Measurements from ENCODE around the gene GH1. TPM values are rescaled to one million over a fixed set of nuclear protein-coding genes. Genes with fewer than 3 reads are reported as not detected.
"Not testable (repeated sequence)": the region's sequence is repeated elsewhere in the genome, so short reads cannot be mapped to it uniquely, and the experiment has no call there.

The GH1 gene
- total RNA-seq, 1 experiment from 2014 or later = not detected

DNA sequence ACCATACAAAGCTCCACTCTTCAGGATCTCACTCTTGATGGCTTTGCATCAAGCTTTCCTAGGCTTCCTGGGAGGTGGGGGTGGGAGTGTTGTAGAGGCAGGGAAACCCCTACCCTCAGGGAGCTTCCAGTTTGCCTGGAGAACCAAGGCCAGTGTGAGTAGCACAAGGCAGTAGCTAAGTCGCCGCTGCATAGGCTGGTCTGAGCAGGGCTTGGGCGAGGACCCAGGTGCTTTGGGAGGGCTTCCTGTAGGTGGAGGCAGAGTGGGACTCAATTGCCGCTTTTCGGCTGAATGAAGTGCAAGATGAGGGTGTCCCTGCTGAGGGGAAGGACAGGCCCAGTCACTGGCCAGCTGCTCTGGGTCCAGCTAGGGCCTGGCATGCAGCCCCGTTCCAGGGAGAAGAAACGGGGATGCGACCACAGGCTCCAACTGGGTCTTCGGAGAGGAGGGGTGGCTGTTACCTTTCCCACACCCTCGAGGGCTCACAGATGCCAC, 9.6 kb upstream of the GH1 start:
- no peaks in the 10 kb centered on the region; the same call in none of the 2 replicates for H3K27me3 ChIP-seq (replicated peaks)
- no peak overlapping the region for H3K27ac ChIP-seq
- H3K9me3 ChIP-seq (replicated peaks) = no peaks in the 10 kb centered on the region
- H3K4me1 ChIP-seq (replicated peaks) = no peaks in the 10 kb centered on the region
- DNase-seq (ENCODE audit: low read depth in 1 of 2, low spot score in 2 of 2) = no peak
- no peak overlapping the region for H3K4me3 ChIP-seq
- H3K36me3 ChIP-seq = no peaks in the 10 kb centered on the region

DNA sequence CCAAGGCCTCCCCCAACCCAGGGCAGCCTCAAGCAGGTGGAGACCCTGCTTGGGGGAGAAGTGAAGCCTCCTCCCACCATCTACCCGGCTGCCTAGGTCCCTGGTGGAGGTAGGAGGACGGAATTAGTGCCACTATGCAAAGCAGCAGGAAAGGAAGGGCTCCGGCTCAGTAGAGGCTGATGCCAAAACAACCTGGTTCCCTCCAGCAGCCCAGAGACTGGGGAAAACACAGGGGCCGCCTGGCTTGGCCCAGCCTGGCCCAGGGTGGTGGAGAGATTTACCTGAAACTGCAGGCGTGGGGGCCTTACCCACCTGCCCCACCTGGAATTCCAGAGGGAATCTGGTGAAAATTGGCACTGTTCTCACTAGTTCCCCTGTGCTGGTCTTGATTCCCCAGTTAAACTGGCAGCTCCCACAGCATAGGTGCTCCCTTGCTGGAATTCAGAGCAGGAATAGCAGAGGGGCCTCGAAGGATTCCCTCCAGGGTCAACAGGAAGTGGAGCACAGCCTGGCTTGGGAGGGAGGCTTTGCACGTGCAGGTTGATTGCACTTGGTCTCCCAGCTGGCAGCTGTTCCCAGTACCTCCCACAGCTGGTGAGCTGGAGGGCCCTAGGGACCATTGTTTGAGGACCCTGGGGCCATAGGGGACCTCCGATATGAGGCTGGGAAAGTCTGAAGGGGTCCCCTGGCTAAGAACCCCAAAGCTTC, 9.0 kb upstream of the GH1 start:
- DNase-seq (ENCODE audit: low read depth in 1 of 2, low spot score in 2 of 2) = no peak
- H3K9me3 ChIP-seq (replicated peaks) = no peaks in the 10 kb centered on the region
- H3K36me3 ChIP-seq = no peaks in the 10 kb centered on the region
- no peaks in the 10 kb centered on the region; the same call in none of the 2 replicates for H3K27me3 ChIP-seq (replicated peaks)
- H3K4me1 ChIP-seq (replicated peaks) = no peaks in the 10 kb centered on the region
- no peak overlapping the region for H3K27ac ChIP-seq
- H3K4me3 ChIP-seq = no peak overlapping the region

DNA sequence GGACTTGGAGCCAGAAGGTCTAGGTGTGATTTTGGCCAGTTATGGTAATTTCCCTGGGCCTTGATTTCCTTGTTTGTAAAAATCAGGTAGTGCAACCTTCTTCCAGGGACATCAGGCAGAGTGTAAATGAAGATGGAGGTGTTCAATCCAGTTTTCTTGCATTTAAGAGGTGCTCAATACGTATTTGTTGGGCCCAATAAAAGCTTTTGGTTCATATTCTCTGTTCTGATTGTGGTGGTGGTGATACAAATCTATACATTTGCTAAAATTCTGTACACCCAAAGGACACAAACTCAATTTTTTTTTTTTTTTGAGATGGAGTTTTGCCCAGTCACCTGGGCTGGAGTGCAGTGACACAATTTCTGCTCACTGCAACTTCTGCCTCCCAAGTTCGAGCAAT, 7.5 kb upstream of the GH1 start:
- Histone ChIP-seq H3K27ac (no peak overlapping the region), H3K27me3 (replicated peaks) (no peaks in the 10 kb centered on the region; the same call in none of the 2 replicates), H3K36me3 (no peaks in the 10 kb centered on the region), H3K4me1 (replicated peaks) (no peaks in the 10 kb centered on the region), H3K4me3 (no peak overlapping the region), H3K9me3 (replicated peaks) (no peaks in the 10 kb centered on the region)
- DNase-seq (ENCODE audit: low read depth in 1 of 2, low spot score in 2 of 2) = no peak

DNA sequence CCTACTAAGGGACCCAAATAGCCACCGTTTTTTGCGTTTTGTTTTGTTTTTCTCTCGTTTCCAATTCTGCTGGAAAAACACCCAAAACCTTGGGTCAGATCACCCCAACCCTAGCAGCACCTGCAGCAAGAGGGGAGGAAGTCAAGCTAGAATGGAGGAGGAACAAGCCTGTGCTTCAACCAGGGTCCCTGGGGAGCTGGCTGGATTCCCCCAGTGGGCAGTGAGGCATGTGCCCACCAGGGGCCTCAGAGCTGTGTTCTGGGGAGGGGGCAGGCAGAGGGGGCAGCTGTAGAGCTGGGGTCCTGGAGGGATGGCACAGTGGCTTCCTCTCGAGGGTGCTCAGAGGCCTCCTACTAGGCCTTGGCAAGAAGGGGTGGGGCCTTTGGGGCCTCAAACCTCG, 7.0 kb upstream of the GH1 start:
- H3K36me3 ChIP-seq = no peaks in the 10 kb centered on the region
- DNase-seq (ENCODE audit: low read depth in 1 of 2, low spot score in 2 of 2) = no peak
- no peaks in the 10 kb centered on the region for H3K4me1 ChIP-seq (replicated peaks)
- H3K4me3 ChIP-seq = no peak overlapping the region
- no peaks in the 10 kb centered on the region; the same call in none of the 2 replicates for H3K27me3 ChIP-seq (replicated peaks)
- H3K9me3 ChIP-seq (replicated peaks) = no peaks in the 10 kb centered on the region
- no peak overlapping the region for H3K27ac ChIP-seq

DNA sequence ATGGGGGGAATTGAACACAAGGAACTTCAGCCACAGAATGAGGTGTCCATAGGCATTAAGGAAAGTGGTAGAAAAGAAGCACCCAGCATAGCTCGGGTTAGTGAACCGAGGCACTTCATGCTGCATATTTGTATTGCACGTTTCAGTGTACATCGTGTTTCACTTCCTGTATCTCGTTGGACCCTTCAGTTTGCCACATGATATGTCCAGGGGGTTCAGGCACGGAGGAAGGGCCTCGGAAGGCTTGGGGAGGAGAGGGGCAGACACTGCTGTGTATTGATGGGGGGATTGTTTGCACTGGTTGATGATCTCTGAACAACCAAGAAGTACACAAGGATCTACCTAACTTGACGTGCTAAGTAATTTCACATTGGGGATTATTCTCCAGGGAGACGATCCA, 3.8 kb upstream of the GH1 start:
- DNase-seq (ENCODE audit: low read depth in 1 of 2, low spot score in 2 of 2); H3K36me3 ChIP-seq; H3K27me3 ChIP-seq (replicated peaks); H3K9me3 ChIP-seq (replicated peaks); H3K4me1 ChIP-seq (replicated peaks); H3K27ac ChIP-seq; H3K4me3 ChIP-seq: not testable (repeated sequence)

DNA sequence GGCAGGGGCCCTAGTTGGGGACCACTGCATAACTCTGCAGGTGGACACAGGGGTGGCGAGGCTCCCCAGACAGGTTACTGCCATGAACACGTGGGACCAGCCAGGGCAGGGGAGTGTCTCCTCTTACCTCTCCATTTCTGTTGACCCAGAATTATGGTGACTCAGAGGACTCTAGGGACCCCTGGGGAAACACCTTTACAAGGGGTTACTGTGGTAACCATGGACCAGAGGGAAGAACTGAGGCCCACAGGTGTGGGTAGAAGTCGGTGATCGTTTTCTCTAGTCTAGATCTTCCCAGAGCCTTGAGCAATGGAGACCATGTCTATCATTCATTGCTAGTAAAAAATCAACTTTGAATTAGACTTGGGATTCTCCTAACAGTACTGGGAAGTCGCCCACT, 2.1 kb upstream of the GH1 start:
- H3K27ac ChIP-seq; H3K4me3 ChIP-seq; H3K4me1 ChIP-seq (replicated peaks); H3K9me3 ChIP-seq (replicated peaks); H3K36me3 ChIP-seq; H3K27me3 ChIP-seq (replicated peaks); DNase-seq (ENCODE audit: low read depth in 1 of 2, low spot score in 2 of 2): not testable (repeated sequence)

DNA sequence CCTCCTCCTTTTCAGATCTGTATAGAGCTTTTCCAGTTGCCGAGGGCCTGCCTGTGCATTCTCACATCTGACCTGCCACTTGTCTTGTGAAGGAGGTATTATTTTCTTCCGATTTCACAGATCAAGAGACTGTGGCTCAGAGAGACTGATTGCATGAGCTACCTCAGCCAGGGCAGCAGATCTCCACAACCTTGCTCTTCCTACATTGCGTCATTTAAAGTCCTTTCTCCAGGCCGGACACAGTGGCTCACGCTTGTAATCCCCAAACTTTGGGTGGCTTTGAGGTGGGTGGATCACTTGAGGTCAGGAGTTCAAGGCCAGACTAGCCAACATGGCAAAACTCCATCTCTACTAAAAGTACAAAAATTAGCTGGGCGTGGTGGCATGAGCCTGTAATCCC, 1.4 kb upstream of the GH1 start:
- not testable (repeated sequence) for H3K4me3 ChIP-seq; H3K9me3 ChIP-seq (replicated peaks); DNase-seq (ENCODE audit: low read depth in 1 of 2, low spot score in 2 of 2); H3K27me3 ChIP-seq (replicated peaks); H3K27ac ChIP-seq; H3K4me1 ChIP-seq (replicated peaks); H3K36me3 ChIP-seq

DNA sequence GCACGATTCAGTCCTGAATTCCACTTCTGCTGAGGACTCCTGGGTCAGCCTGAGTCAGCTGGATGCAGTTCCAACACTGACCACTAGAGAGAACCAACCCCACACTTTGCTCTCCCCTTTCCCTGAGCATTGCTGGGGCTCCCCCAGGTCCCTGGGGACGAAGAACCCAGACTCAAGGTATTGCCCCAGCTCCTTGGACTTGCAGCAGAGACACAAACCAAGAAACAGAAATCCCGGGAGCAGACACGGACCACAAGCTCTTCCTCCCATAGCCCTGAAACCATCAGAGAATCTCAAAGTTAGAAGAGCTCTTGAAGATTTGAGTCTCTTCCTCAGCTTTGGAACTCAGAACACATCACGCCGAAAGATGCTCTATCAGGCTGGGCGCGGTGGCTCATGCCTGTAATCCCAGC, 678 bp upstream of the GH1 start:
- no peaks in the 10 kb centered on the region for H3K36me3 ChIP-seq
- no peaks in the 10 kb centered on the region for H3K4me1 ChIP-seq (replicated peaks)
- no peak overlapping the region for H3K4me3 ChIP-seq
- peak; percentile 54 to 69 for DNase-seq (ENCODE audit: low read depth in 1 of 2, low spot score in 2 of 2)
- no peaks in the 10 kb centered on the region for H3K9me3 ChIP-seq (replicated peaks)
- no peak overlapping the region for H3K27ac ChIP-seq
- H3K27me3 ChIP-seq (replicated peaks) = peaks cover 5% of the 10 kb centered on the region; the same call in 1 of the 2 replicates

DNA sequence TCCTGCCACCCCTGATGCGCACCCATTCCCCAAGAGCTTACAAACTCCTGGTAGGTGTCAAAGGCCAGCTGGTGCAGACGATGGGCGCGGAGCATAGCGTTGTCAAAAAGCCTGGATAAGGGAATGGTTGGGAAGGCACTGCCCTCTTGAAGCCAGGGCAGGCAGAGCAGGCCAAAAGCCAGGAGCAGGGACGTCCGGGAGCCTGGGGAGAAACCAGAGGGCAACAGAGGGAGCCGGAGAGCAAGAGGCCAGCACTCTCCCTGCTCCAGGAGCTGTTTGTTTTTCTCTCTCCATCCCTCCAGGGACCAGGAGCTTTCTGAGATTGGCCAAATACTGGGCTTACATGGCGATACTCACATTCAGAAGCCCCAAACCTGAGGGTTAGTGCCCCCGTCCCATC, 334 bp downstream of the GH1 start:
- Histone ChIP-seq H3K27me3 (replicated peaks) (peaks cover 5% of the 10 kb centered on the region; the same call in 1 of the 2 replicates), H3K4me3 (no peak overlapping the region), H3K27ac (no peak overlapping the region), H3K4me1 (replicated peaks) (no peaks in the 10 kb centered on the region), H3K9me3 (replicated peaks) (no peaks in the 10 kb centered on the region), H3K36me3 (no peaks in the 10 kb centered on the region)
- DNase-seq (ENCODE audit: low read depth in 1 of 2, low spot score in 2 of 2) = no peak

DNA sequence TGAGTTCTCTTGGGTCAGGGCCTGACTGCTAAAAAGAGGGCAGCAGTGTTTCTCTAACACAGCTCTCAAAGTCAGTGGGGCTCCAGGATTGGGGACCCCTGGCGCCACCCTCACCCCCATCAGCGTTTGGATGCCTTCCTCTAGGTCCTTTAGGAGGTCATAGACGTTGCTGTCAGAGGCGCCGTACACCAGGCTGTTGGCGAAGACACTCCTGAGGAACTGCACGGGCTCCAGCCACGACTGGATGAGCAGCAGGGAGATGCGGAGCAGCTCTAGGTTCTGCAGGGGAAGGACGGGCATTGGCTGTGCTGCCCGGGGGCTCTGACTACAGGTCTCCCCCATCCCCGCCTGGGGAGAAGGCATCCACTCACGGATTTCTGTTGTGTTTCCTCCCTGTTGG, 993 bp downstream of the GH1 start:
- no peaks in the 10 kb centered on the region for H3K9me3 ChIP-seq (replicated peaks)
- peaks cover 5% of the 10 kb centered on the region; the same call in 1 of the 2 replicates for H3K27me3 ChIP-seq (replicated peaks)
- H3K27ac ChIP-seq = no peak overlapping the region
- H3K4me1 ChIP-seq (replicated peaks) = no peaks in the 10 kb centered on the region
- DNase-seq (ENCODE audit: low read depth in 1 of 2, low spot score in 2 of 2) = no peak
- H3K4me3 ChIP-seq = no peak overlapping the region
- H3K36me3 ChIP-seq = no peaks in the 10 kb centered on the region

DNA sequence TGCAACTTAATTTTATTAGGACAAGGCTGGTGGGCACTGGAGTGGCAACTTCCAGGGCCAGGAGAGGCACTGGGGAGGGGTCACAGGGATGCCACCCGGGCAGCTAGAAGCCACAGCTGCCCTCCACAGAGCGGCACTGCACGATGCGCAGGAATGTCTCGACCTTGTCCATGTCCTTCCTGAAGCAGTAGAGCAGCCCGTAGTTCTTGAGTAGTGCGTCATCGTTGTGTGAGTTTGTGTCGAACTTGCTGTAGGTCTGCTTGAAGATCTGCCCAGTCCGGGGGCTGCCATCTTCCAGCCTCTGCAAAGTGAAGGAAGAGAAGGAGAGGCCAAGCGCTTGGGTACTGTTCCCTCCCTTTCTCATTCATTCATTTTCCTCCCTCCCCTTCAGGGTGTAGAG, 1.4 kb downstream of the GH1 start:
- not testable (repeated sequence) for H3K9me3 ChIP-seq (replicated peaks)

DNA sequence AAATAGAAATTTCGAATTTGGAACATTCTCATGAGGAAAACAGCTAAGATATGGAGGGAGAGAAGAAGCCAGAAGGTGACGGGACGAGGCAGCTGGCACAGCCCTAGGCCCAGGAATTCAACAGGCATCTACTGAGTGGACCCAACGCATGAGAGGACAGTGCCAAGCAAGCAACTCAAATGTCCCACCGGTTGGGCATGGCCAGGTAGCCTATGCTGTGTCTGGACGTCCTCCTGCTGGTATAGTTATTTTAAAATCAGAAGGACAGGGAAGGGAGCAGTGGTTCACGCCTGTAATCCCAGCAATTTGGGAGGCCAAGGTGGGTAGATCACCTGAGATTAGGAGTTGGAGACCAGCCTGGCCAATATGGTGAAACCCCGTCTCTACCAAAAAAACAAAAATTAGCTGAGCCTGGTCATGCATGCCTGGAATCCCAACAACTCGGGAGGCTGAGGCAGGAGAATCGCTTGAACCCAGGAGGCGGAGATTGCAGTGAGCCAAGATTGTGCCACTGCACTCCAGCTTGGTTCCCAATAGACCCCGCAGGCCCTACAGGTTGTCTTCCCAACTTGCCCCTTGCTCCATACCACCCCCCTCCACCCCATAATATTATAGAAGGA, 2.0 kb downstream of the GH1 start:
- Histone ChIP-seq H3K4me1 (replicated peaks) (no peaks in the 10 kb centered on the region), H3K27me3 (replicated peaks) (peaks cover 5% of the 10 kb centered on the region; the same call in 1 of the 2 replicates), H3K4me3 (no peak overlapping the region), H3K27ac (no peak overlapping the region), H3K36me3 (no peaks in the 10 kb centered on the region), H3K9me3 (replicated peaks) (no peaks in the 10 kb centered on the region)
- DNase-seq (ENCODE audit: low read depth in 1 of 2, low spot score in 2 of 2) = no peak

More for the DNA sequence above, 1.4 kb downstream of the GH1 start:
- H3K27ac ChIP-seq; H3K27me3 ChIP-seq (replicated peaks); H3K4me3 ChIP-seq; H3K36me3 ChIP-seq; H3K4me1 ChIP-seq (replicated peaks); DNase-seq (ENCODE audit: low read depth in 1 of 2, low spot score in 2 of 2): not testable (repeated sequence)

DNA sequence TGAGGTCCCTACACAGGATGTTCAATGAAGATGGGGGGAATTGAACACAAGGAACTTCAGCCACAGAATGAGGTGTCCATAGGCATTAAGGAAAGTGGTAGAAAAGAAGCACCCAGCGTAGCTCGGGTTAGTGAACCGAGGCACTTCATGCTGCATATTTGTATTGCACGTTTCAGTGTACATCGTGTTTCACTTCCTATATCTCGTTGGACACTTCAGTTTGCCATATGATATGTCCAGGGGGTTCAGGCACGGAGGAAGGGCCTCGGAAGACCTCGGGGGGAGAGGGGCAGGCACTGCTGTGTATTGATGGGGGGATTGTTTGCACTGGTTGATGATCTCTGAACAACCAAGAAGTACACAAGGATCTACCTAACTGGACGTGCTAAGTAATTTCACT, 2.9 kb downstream of the GH1 start:
- not testable (repeated sequence) for H3K27me3 ChIP-seq (replicated peaks); H3K4me1 ChIP-seq (replicated peaks); H3K27ac ChIP-seq; DNase-seq (ENCODE audit: low read depth in 1 of 2, low spot score in 2 of 2); H3K9me3 ChIP-seq (replicated peaks); H3K4me3 ChIP-seq; H3K36me3 ChIP-seq

DNA sequence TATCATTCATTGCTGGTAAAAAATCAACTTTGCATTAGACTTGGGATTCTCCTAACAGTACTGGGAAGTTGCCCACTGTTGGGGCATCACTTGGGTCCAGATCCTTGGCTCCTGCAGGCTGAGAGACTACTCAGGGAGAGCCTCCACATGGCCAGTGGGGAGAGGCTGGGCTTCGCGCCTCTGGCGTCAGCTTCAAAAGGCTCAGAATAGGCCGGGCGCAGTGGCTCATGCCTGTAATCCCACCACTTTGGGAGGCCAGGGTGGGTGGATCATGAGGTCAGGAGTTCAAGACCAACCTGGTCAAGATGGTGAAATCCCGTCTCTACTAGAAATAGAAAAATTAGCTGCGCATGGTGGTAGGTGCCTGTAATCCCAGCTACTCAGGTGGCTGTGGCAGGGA, 4.2 kb downstream of the GH1 start:
- Histone ChIP-seq H3K27ac (no peak overlapping the region), H3K9me3 (replicated peaks) (no peaks in the 10 kb centered on the region), H3K4me1 (replicated peaks) (no peaks in the 10 kb centered on the region), H3K27me3 (replicated peaks) (peaks cover 5% of the 10 kb centered on the region; the same call in 1 of the 2 replicates), H3K36me3 (no peaks in the 10 kb centered on the region), H3K4me3 (no peak overlapping the region)
- DNase-seq (ENCODE audit: low read depth in 1 of 2, low spot score in 2 of 2) = no peak
